ENCODE results near the gene MYPN. TPM values are rescaled to one million over a fixed set of nuclear protein-coding genes. Genes with fewer than 3 reads are reported as not detected.

Gene MYPN
- total and polyA plus RNA-seq, 2 experiments from 2014 or later: not detected

GRCh38 chr10:68180490-68180889, 71.2 kb downstream of the MYPN start:
- peak overlapping the region; percentile 78 for H2AFZ ChIP-seq
- no peaks in the 10 kb centered on the region for H3K36me3 ChIP-seq (ENCODE audit: insufficient read depth)
- no peak for TF ChIP-seq CREB1 (CRISPR knock-in tag; IDR thresholded peaks at IDR 0.05; ENCODE audit: low read depth)
- no peak for TF ChIP-seq ZNF462 (CRISPR knock-in tag; IDR thresholded peaks at IDR 0.05)
- TF ChIP-seq NANOG (IDR thresholded peaks at IDR 0.05; ENCODE audit: borderline replicate concordance): no peak
- TF ChIP-seq ZNF331 (CRISPR knock-in tag; IDR thresholded peaks at IDR 0.05; ENCODE audit: low read depth): no peak
- TF ChIP-seq ETS1 (IDR thresholded peaks at IDR 0.05): no peak
- no peak for TF ChIP-seq EZH2 (IDR thresholded peaks at IDR 0.05; ENCODE audit: low read depth, unreplicated experiment)
- TF ChIP-seq JUNB (IDR thresholded peaks at IDR 0.05; ENCODE audit: unreplicated experiment): no peak
- no peak for TF ChIP-seq STAT1 (IDR thresholded peaks at IDR 0.05; ENCODE audit: unreplicated experiment)
- no peak for TF ChIP-seq ZNF114 (CRISPR knock-in tag; IDR thresholded peaks at IDR 0.05)
- TF ChIP-seq, protein P1, sequence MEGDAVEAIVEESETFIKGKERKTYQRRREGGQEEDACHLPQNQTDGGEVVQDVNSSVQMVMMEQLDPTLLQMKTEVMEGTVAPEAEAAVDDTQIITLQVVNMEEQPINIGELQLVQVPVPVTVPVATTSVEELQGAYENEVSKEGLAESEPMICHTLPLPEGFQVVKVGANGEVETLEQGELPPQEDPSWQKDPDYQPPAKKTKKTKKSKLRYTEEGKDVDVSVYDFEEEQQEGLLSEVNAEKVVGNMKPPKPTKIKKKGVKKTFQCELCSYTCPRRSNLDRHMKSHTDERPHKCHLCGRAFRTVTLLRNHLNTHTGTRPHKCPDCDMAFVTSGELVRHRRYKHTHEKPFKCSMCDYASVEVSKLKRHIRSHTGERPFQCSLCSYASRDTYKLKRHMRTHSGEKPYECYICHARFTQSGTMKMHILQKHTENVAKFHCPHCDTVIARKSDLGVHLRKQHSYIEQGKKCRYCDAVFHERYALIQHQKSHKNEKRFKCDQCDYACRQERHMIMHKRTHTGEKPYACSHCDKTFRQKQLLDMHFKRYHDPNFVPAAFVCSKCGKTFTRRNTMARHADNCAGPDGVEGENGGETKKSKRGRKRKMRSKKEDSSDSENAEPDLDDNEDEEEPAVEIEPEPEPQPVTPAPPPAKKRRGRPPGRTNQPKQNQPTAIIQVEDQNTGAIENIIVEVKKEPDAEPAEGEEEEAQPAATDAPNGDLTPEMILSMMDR (conservative IDR thresholded peaks at IDR 0.05; ENCODE audit: low read depth in 2 of 2): no peak
- no peak for TF ChIP-seq POLR2AphosphoS5 (IDR thresholded peaks at IDR 0.05; ENCODE audit: low read depth)
- no peak for TF ChIP-seq REST (IDR thresholded peaks at IDR 0.05; ENCODE audit: unreplicated experiment)
- TF ChIP-seq EZH2phosphoT487 (IDR thresholded peaks at IDR 0.05; ENCODE audit: unreplicated experiment): no peak
- H3K79me2 ChIP-seq (replicated peaks; ENCODE audit: insufficient read depth): no peaks in the 10 kb centered on the region
- Mint-ChIP-seq H3K36me3 (ENCODE audit: low read depth) (no peaks in the 10 kb centered on the region), H3K9me3 (no peaks in the 10 kb centered on the region), H3K4me1 (no peaks in the 10 kb centered on the region), H3K27ac (no peak overlapping the region), H3K4me3 (no peak overlapping the region), H3K27me3 (ENCODE audit: insufficient read depth, low read depth, poor library complexity) (no peaks in the 10 kb centered on the region)
- H4K20me1 ChIP-seq (replicated peaks; ENCODE audit: insufficient read depth): no peaks in the 10 kb centered on the region
- ATAC-seq: no peak
- no peaks in the 10 kb centered on the region for H3K9me2 ChIP-seq (ENCODE audit: insufficient read depth)
- H3K4me1 ChIP-seq (ENCODE audit: insufficient read depth): no peaks in the 10 kb centered on the region
- H3F3A ChIP-seq (replicated peaks; ENCODE audit: low read depth): no peaks in the 10 kb centered on the region
- DNase-seq (ENCODE audit: low spot score): no peak
- no peak overlapping the region for H3K4me2 ChIP-seq
- no peak overlapping the region for H3K27ac ChIP-seq (ENCODE audit: low read depth)
- no peak overlapping the region for H3K4me3 ChIP-seq
- no peaks in the 10 kb centered on the region for H3K27me3 ChIP-seq (ENCODE audit: insufficient read depth)
